T-helper 17 cell (primary cell): ENCODE measurements around the gene ATE1. TPM values are rescaled to one million over a fixed set of nuclear protein-coding genes. Genes with fewer than 3 reads are reported as not detected.

ENCODE experiments used
- ATAC-seq: fragments of 150-1000 bp; cut with Tn5 transposase; 2 replicates; pipeline ENCODE4 v1.10.0; 2021; ENCODE audit warnings: mild to moderate bottlenecking, moderate library complexity
- DNase-seq, 3 donors: peaks; one replicate each; pipeline versions ENCODE4 v3.0.0 to v3.0.0-alpha.2; 2020 to 2021
- H3K9me3 ChIP-seq: one replicate; pipeline ENCODE4 v1.7.0; 2013; ENCODE audit warnings: low read length, mild to moderate bottlenecking; ENCODE audit not compliant: control insufficient read depth, poor library complexity, severe bottlenecking
- H3K27ac Mint-ChIP-seq: one replicate; pipeline ENCODE4 v1.8.0; 2022; ENCODE audit warnings: mild to moderate bottlenecking, moderate library complexity, mixed read lengths
- H3K27me3 Mint-ChIP-seq: one replicate; pipeline ENCODE4 v1.8.0; 2022; ENCODE audit warnings: mixed read lengths
- H3K36me3 Mint-ChIP-seq: one replicate; pipeline ENCODE4 v1.8.0; 2022; ENCODE audit warnings: low read depth, mixed read lengths
- H3K4me1 Mint-ChIP-seq: one replicate; pipeline ENCODE4 v1.8.0; 2022; ENCODE audit warnings: mild to moderate bottlenecking, mixed read lengths
- H3K4me3 Mint-ChIP-seq: one replicate; pipeline ENCODE4 v1.8.0; 2022; ENCODE audit warnings: mild to moderate bottlenecking, moderate library complexity, mixed read lengths
- total RNA-seq, 4 donors: library from RNA in 2 of 4; stranded (reverse) in 2 of 4; gene quantifications; one replicate each; pipeline ENCODE4 v1.2.3 and lab custom pipeline; 2022 to 2026

The ATE1 gene
- total RNA-seq, 2 donors from 2014 or later = 23.2 to 23.4 TPM

DNA sequence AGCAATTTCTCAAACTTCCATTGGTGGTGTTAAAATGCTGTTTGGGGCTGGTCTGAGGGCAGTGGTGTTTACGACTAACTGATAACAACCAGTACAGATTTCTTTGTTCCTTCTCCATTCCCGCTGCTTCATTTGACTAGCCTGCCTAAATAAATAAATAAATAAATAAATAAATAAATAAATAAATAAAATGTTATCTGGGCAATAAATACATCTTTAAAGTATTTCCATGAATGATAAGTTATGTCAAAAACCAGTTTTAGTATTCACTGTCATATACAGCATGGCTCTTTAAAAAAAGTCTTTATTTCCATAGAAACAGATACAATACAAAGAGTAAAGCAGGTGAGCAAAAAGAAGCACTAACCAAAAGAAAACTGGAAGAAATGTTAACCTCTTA lies 81.3 kb downstream of the ATE1 start:
- ATAC-seq = no peak
- H3K9me3 ChIP-seq = peaks cover 5% of the 10 kb centered on the region
- peaks cover 4% of the 10 kb centered on the region for H3K36me3 Mint-ChIP-seq

DNA sequence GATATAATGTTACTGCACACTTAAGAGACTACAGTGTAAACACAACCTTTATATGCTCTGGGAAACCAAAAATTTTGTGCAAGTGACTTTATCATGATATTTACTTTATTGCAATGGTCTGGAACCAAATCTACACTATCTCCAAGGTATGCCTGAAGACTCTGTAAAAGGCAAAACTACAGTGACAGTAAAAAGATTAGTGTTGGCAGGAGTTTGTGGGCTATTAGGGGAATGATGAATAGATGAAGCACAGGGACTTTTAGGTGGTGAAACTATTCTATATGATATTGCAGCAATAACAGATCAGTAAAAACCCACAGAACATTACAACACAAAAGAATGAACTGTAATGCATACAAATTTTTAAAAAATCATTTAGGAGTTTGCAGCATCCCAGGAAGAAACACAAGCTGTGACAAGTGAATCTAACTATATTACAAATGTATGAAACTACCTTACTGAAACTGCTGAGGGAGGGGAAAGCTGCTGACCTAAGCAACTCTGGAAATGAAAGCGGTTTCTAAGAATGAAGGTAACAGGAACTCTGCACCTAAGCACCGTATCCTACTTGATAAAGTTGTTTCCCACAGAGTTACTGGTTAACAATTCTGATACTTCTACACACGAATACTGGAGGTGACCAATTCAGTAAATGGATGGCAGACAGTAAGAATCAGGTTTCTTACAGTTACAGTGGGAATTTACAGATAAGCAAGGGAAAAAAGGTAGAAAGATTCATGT lies 82.6 kb downstream of the ATE1 start:
- Mint-ChIP-seq H3K4me1 (peaks cover 10% of the 10 kb centered on the region), H3K4me3 (no peak overlapping the region)
- no peak for ATAC-seq

More for the DNA sequence above, 81.3 kb downstream of the ATE1 start:
- peaks cover 6% of the 10 kb centered on the region for H3K4me1 Mint-ChIP-seq
- H3K4me3 Mint-ChIP-seq = no peak overlapping the region
- no peak overlapping the region for H3K27ac Mint-ChIP-seq
- H3K27me3 Mint-ChIP-seq = no peaks in the 10 kb centered on the region
- no peak for DNase-seq

DNA sequence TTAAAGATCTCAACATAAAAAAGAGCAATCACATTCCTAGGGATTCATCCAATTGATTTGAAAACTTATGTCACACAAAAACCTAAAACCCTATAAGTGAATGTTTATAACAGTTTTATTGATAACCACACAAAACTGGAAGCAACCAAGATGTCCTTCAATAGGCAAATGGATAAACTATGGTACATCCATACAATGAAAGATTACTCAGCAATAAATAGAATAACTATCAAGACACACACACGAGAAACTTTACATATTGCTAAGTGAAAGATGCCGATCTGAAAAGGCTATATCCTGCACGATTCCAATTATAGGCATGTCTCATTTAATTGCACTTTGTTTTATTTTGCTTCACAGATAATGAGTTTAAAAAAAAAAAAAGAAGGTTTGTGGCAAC lies 83.3 kb downstream of the ATE1 start:
- DNase-seq (no peak), ATAC-seq (no peak)
- no peak overlapping the region for H3K4me3 Mint-ChIP-seq
- no peaks in the 10 kb centered on the region for H3K27me3 Mint-ChIP-seq
- peaks cover 11% of the 10 kb centered on the region for H3K4me1 Mint-ChIP-seq
- H3K9me3 ChIP-seq = peaks cover 5% of the 10 kb centered on the region
- H3K27ac Mint-ChIP-seq = no peak overlapping the region
- H3K36me3 Mint-ChIP-seq = peaks cover 2% of the 10 kb centered on the region

More for the DNA sequence above, 82.6 kb downstream of the ATE1 start:
- H3K9me3 ChIP-seq = peaks cover 5% of the 10 kb centered on the region
- DNase-seq = no peak
- Mint-ChIP-seq H3K36me3 (peaks cover 2% of the 10 kb centered on the region), H3K27ac (no peak overlapping the region), H3K27me3 (no peaks in the 10 kb centered on the region)

DNA sequence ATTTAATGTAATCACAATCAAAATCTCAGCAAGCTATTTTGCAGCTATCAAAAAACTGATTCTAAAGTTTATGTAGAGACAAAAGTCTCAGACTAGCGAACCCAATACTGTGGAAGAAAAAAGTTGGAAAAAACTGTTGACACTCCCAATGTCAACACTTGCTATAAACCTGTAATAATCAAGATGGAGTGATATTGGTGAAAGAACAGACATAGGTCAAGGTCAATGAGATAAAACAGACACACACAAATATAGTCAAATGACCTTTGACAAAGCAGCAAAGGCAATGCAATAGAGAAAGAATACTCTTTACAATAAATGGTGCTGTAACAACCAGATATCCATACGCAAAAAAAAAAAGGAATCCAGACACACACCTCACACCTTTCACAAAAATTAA lies 84.5 kb downstream of the ATE1 start:
- peaks cover 12% of the 10 kb centered on the region for H3K4me1 Mint-ChIP-seq
- DNase-seq = no peak
- H3K36me3 Mint-ChIP-seq = peaks cover under 1% of the 10 kb centered on the region
- peaks cover 5% of the 10 kb centered on the region for H3K9me3 ChIP-seq
- ATAC-seq = no peak
- H3K4me3 Mint-ChIP-seq = no peak overlapping the region
- H3K27ac Mint-ChIP-seq = no peak overlapping the region
- no peaks in the 10 kb centered on the region for H3K27me3 Mint-ChIP-seq

DNA sequence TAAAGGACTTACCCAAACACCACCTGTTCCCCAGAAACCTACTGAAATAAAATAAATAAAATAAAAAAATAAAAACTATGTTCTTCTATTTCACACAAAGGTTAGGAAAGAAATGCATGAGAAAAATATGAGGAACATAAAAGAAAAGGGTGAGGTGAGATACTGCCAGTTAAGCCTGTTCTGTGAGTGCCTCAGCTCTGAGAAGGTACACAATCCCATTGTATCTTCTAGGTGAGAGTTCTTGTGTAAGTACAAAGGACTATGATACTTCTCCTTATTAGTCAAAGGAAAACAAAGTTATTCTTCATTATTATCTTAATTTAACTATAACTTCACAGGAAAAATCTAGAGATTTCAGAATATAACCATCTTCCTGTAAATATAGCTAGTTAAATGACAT lies 86.0 kb downstream of the ATE1 start:
- DNase-seq (no peak), ATAC-seq (no peak)
- H3K9me3 ChIP-seq = peaks cover 5% of the 10 kb centered on the region
- Mint-ChIP-seq H3K27ac (no peak overlapping the region), H3K4me3 (no peak overlapping the region), H3K27me3 (no peaks in the 10 kb centered on the region), H3K36me3 (peaks cover 5% of the 10 kb centered on the region), H3K4me1 (peaks cover 18% of the 10 kb centered on the region)

DNA sequence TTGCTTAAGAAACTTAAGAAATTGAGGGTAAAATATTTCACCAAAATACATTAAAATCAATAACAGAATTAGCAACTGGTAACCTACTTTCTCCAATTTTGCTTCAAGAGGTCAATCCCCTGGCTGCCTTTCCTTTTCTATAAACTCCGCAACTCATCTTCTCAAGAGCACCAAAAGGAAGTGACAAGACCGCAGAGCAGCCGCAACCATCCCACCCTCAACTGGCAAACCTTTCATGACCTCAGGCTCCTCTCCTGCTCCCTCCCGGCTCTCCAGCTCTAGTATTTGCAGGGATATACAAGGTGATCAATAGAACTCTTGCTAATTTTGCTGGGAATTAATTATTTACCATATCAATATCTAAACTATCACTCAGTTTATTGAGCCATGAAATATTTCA lies 88.9 kb downstream of the ATE1 start:
- ATAC-seq (no peak), DNase-seq (no peak)
- H3K4me1 Mint-ChIP-seq = peaks cover 18% of the 10 kb centered on the region
- H3K4me3 Mint-ChIP-seq = no peak overlapping the region
- no peaks in the 10 kb centered on the region for H3K27me3 Mint-ChIP-seq
- H3K27ac Mint-ChIP-seq = no peak overlapping the region
- no peaks in the 10 kb centered on the region for H3K9me3 ChIP-seq
- peaks cover 10% of the 10 kb centered on the region for H3K36me3 Mint-ChIP-seq

DNA sequence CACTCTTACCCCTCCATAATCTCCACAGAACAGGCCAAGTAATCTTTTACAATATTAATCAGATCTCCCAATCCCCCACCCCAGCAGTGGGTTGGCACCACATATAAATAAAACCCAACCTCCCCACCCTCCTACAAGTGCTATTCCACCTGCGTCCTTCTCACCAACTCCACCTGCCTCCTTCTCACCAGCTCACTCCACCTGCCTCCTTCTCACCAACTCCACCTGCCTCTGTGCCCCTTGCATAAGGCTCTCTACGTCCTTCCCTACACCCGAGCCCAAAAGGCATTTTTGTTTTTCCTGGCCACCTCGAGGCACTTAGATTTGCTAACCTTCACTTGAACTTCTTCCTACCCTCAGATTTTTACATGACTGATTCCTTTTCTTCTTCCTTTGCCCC lies 89.7 kb downstream of the ATE1 start:
- DNase-seq (no peak), ATAC-seq (no peak)
- H3K36me3 Mint-ChIP-seq = peaks cover 14% of the 10 kb centered on the region
- no peak overlapping the region for H3K4me3 Mint-ChIP-seq
- peak overlapping the region; percentile 53 for H3K27ac Mint-ChIP-seq
- H3K9me3 ChIP-seq = no peaks in the 10 kb centered on the region
- H3K4me1 Mint-ChIP-seq = peaks cover 18% of the 10 kb centered on the region
- no peaks in the 10 kb centered on the region for H3K27me3 Mint-ChIP-seq

DNA sequence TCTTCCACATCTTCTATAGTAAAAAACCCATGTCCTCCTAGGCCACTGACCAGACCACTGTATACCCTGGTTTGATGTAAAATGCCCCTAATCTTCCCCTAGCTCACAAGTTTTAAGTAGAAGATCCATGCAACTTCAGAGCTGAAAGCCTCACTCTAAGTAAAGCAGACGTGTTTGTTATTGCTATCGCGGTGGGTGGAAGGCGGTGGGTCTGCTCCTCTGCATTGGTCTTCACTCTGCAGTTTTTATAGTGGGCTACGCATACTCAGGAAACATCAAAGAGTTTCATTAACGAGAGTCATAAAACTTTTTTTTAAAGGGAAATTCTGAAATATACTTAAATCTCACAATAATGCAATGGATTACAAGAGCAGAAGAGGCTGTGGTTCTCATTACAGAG lies 91.7 kb downstream of the ATE1 start:
- ATAC-seq (no peak), DNase-seq (no peak)
- no peaks in the 10 kb centered on the region for H3K9me3 ChIP-seq
- Mint-ChIP-seq H3K4me1 (peaks cover 9% of the 10 kb centered on the region), H3K27ac (no peak overlapping the region), H3K36me3 (peaks cover 16% of the 10 kb centered on the region), H3K4me3 (no peak overlapping the region), H3K27me3 (no peaks in the 10 kb centered on the region)

DNA sequence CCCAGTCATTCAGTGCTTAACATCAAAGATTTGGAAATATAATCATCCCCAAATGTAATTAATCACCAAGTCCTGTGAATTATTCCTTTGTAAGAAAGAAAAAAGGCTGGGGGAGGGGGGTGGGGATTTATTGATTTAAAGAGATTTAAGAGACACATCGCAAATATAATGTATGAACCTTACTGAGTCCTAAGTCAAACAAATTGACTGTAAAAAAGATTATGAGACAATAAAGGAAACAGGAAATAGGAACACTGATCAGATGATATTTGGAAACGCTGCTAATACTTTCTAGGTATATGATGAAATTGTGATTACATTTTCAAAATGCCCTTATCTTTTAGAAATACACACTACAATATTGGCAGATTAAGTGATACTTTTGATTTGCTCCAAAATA lies 92.5 kb downstream of the ATE1 start:
- no peaks in the 10 kb centered on the region for H3K27me3 Mint-ChIP-seq
- peaks cover 9% of the 10 kb centered on the region for H3K4me1 Mint-ChIP-seq
- ATAC-seq (no peak), DNase-seq (no peak)
- peaks cover 16% of the 10 kb centered on the region for H3K36me3 Mint-ChIP-seq
- no peak overlapping the region for H3K4me3 Mint-ChIP-seq
- no peak overlapping the region for H3K27ac Mint-ChIP-seq
- H3K9me3 ChIP-seq = no peaks in the 10 kb centered on the region

DNA sequence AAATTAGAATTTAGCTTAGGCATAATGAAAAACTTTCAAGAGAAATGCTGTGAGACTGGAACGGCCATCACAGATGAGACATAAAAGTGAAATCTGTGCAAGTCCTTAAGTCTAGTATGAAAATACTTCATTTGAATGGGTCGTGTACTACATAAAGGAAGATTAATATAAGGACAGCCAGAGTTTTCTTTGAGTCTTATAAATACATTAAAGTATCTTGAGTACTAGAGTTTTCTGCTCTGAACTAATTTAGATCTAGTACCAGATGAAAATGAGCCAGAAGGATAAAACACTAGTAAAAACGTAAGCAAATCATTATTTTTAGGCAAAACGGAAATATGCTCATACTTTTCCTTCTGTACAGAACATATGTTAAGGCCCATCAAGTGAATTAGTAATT lies 93.1 kb downstream of the ATE1 start:
- Mint-ChIP-seq H3K4me3 (no peak overlapping the region), H3K27me3 (no peaks in the 10 kb centered on the region), H3K27ac (peak overlapping the region; percentile 8), H3K36me3 (peaks cover 16% of the 10 kb centered on the region), H3K4me1 (peaks cover 7% of the 10 kb centered on the region)
- DNase-seq = no peak
- H3K9me3 ChIP-seq = no peaks in the 10 kb centered on the region
- ATAC-seq = no peak

DNA sequence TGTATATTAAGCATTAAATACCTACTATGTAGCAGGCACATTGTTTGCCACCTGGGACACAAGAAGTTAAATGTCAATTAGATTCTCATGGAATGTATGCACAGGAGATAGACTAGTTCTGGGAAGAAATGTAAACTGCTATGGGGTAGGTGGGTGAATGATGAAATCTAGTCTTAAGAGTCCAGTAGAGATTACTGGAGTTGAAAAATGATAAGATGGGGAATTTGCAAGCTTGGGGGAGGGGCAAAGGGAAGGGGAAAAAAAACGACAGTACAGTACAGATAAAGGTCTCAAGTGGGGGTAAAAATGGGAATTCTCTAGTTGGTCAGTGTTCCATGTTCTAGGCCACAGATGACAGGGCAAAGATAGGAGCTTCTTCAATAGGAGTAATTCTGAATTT lies 94.4 kb downstream of the ATE1 start:
- H3K36me3 Mint-ChIP-seq = peaks cover 15% of the 10 kb centered on the region
- ATAC-seq (no peak), DNase-seq (no peak)
- H3K27me3 Mint-ChIP-seq = no peaks in the 10 kb centered on the region
- no peaks in the 10 kb centered on the region for H3K9me3 ChIP-seq
- H3K4me1 Mint-ChIP-seq = peaks cover 6% of the 10 kb centered on the region
- no peak overlapping the region for H3K27ac Mint-ChIP-seq
- no peak overlapping the region for H3K4me3 Mint-ChIP-seq

DNA sequence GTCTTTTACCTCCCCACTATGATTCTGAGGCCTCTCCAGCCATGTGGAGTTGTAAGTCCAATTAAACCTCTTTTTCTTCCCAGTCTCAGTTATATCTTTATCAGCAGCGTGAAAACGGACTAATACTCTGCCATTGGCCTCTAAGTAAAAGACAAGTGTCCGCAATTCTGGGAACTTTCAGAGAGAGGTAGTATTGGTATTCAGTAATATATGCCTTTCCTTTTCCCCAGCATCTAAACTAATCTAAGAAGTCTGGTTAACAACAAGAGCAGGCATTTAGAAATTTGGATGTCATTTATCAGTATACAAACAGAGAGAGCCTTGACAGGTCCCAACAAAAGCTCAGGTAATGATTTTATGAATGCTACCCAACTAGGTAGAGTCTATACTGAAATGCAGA lies 95.2 kb downstream of the ATE1 start:
- H3K36me3 Mint-ChIP-seq = peaks cover 12% of the 10 kb centered on the region

DNA sequence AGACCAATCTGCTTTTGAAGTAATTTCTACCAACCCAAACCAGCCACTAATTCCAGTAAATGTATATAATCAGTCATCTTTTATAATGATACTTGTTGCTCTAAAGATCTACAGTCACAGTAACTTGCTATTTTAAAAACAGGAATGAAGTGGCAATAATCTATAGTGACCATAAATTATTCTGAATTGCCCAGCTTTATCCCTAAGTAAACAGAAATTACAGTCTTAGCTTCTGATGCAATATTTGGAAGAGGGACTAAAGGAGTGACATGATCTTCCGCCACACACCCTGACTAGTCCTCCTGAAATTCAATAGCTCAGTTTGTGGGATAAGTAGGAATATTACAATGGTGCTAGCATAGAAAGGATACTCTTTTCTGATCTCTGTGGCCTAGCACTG lies 96.1 kb downstream of the ATE1 start:
- DNase-seq (no peak), ATAC-seq (no peak)
- Mint-ChIP-seq H3K4me1 (no peaks in the 10 kb centered on the region), H3K36me3 (peaks cover 12% of the 10 kb centered on the region), H3K27me3 (no peaks in the 10 kb centered on the region), H3K27ac (peak overlapping the region; percentile 2), H3K4me3 (no peak overlapping the region)
- H3K9me3 ChIP-seq = no peaks in the 10 kb centered on the region

More for the DNA sequence above, 95.2 kb downstream of the ATE1 start:
- H3K4me1 Mint-ChIP-seq = no peaks in the 10 kb centered on the region
- H3K27ac Mint-ChIP-seq = no peak overlapping the region
- H3K9me3 ChIP-seq = no peaks in the 10 kb centered on the region
- DNase-seq (no peak), ATAC-seq (no peak)
- H3K4me3 Mint-ChIP-seq = no peak overlapping the region
- no peaks in the 10 kb centered on the region for H3K27me3 Mint-ChIP-seq

DNA sequence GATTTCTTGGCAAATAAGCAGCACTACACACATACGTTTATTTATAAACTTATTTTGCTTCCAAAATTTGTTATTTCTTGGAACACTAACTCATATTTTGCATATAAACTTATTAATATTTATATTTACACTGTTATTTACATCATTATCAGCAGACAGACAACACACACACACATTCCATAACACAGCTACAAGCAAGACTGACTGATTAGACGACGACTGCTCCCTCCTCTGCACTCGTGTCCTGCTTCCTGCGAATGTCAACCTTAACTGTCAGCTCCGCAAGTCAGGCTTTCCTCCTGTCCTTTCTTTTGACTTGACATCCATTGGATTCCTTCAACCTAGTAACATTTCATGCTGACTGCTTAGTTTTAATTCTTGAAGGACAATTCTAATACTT lies 96.6 kb downstream of the ATE1 start:
- Mint-ChIP-seq H3K36me3 (peaks cover 12% of the 10 kb centered on the region), H3K4me3 (no peak overlapping the region), H3K27ac (peak overlapping the region; percentile 2), H3K4me1 (no peaks in the 10 kb centered on the region), H3K27me3 (no peaks in the 10 kb centered on the region)
- no peak for ATAC-seq
- H3K9me3 ChIP-seq = no peaks in the 10 kb centered on the region
- no peak for DNase-seq
